ENCODE results near the gene SNRNP27. TPM values are rescaled to one million over a fixed set of nuclear protein-coding genes. Genes with fewer than 3 reads are reported as not detected.

Gene SNRNP27
- total and polyA plus RNA-seq, 3 donors from 2014 or later, result 43.8 to 78.3 (median 77.1) TPM

GRCh38 chr2:69917852-69918251 lies 24.1 kb downstream of the SNRNP27 start:
- intact Hi-C loops (cut with DNase I; ENCODE audit: low total_unique reads), result loop anchor here (10.0 kb wide), 1 partner anchor 167 kb away; the partner anchor contains the start of gene PCBP1
- TF ChIP-seq POLR2A (IDR thresholded peaks at IDR 0.05) (no peak), CTCF (IDR thresholded peaks at IDR 0.05) (no peak)
- WGBS, 2 donors, result 60 to 75% methylated on average over 3 of the region's 3 CpGs
- DNase-seq, result no peak
- H3K27ac ChIP-seq, result no peak overlapping the region
- peaks cover 8% of the 10 kb centered on the region for H3K4me1 ChIP-seq
- no peaks in the 10 kb centered on the region for H3K27me3 ChIP-seq
- no peak overlapping the region for H3K4me3 ChIP-seq
- H3K36me3 ChIP-seq (ENCODE audit: low read depth, missing control alignments), result no peaks in the 10 kb centered on the region
- H3K9me3 ChIP-seq, result no peaks in the 10 kb centered on the region

DNA sequence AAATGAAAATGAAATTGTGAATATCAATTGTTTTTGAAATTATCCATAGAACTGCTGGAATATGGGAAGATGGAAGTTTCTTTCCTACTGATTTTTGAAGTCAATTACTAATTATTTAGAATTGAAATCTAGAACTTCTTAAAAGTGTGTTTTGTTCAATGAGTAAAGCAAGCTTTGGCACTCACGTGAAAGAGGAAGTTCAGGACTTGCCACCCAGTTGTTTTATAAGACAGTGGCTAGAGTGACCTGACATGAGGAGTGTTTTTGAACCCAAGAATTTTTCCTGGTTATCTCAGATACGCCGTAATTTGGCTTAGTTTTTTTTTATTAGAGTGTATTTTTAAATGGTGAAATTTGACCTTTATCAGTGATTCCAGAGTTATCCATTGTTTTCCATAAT lies 24.6 kb downstream of the SNRNP27 start:
- Histone ChIP-seq H3K27ac (no peak overlapping the region), H3K4me3 (no peak overlapping the region), H3K4me1 (peaks cover 6% of the 10 kb centered on the region), H3K9me3 (no peaks in the 10 kb centered on the region), H3K36me3 (ENCODE audit: low read depth, missing control alignments) (no peaks in the 10 kb centered on the region), H3K27me3 (no peaks in the 10 kb centered on the region)
- WGBS, 2 donors, result 56 to 77% methylated on average over 3 of the region's 3 CpGs
- no peak for DNase-seq
- intact Hi-C loops (cut with DNase I; ENCODE audit: low total_unique reads), result loop anchor here (10.0 kb wide), 1 partner anchor 166 kb away; the partner anchor contains the start of gene PCBP1
- TF ChIP-seq CTCF (IDR thresholded peaks at IDR 0.05), result no peak
- no peak for TF ChIP-seq POLR2A (IDR thresholded peaks at IDR 0.05)

DNA sequence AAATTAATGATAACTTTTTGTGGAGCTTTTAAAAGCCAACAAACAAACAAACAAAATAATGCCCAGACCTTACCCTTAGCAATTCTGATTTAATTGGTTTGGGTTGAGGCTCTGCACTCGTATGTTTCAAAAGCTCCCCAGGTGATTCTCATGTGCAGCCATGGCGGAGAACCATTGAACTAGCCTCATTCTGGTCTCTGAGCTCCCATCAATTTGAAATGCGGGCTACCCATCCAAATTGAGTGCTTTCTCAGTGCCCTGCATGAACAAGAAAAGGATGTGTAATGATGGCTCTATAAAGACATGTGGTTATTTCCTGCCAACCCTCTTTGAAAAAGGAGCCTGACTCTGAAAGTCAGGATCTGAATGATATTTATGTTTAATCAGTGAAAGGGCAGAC lies 29.4 kb downstream of the SNRNP27 start:
- H3K4me1 ChIP-seq, result no peaks in the 10 kb centered on the region
- TF ChIP-seq CTCF (IDR thresholded peaks at IDR 0.05), result no peak
- no peak for TF ChIP-seq POLR2A (IDR thresholded peaks at IDR 0.05)
- H3K27me3 ChIP-seq, result no peaks in the 10 kb centered on the region
- no peak overlapping the region for H3K4me3 ChIP-seq
- intact Hi-C loops (cut with DNase I; ENCODE audit: low total_unique reads), result no loop called here
- H3K9me3 ChIP-seq, result no peaks in the 10 kb centered on the region
- no peak overlapping the region for H3K27ac ChIP-seq
- no peak for DNase-seq
- H3K36me3 ChIP-seq (ENCODE audit: low read depth, missing control alignments), result no peaks in the 10 kb centered on the region
- 88 to 96% methylated on average over 3 of the region's 3 CpGs for WGBS, 2 donors

GRCh38 chr2:69926849-69927515 lies 33.2 kb downstream of the SNRNP27 start:
- no peak for TF ChIP-seq CTCF (IDR thresholded peaks at IDR 0.05)
- no peak for TF ChIP-seq POLR2A (IDR thresholded peaks at IDR 0.05)
- Histone ChIP-seq H3K4me3 (no peak overlapping the region), H3K9me3 (no peaks in the 10 kb centered on the region), H3K27me3 (no peaks in the 10 kb centered on the region), H3K4me1 (no peaks in the 10 kb centered on the region), H3K36me3 (ENCODE audit: low read depth, missing control alignments) (no peaks in the 10 kb centered on the region), H3K27ac (no peak overlapping the region)
- WGBS, 2 donors, result 60 to 93% methylated on average over 3 of the region's 3 CpGs
- intact Hi-C loops (cut with DNase I; ENCODE audit: low total_unique reads), result no loop called here
- DNase-seq, result no peak
